ENCODE results near the gene ATG101.

DNA sequence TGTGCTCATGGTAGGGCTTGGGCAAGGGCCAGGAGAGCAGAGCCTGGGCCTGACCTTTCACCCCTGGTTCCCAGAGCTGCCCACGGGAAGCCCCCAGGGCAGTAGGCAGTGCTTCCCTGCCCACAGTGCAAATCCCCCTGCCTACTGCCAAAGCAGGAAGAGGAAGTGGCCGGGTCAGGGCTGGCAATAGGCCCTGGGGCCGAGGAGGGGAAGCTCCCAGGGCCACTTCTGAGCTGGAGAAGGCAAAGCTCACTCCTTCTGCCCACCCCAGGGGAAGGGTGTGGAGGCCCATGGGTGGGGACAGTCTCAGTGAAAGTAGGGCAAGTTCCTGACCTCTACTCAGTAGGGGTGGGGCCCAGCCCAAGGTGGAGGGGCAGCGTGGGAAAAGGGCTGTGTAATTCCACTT lies 24.0 kb upstream of the ATG101 start:
- TF ChIP-seq ZFP30 (CRISPR knock-in tag; IDR thresholded peaks at IDR 0.05) (no peak), TOX (CRISPR knock-in tag; IDR thresholded peaks at IDR 0.05; ENCODE audit: borderline replicate concordance) (no peak), TCF4 (CRISPR knock-in tag; IDR thresholded peaks at IDR 0.05; ENCODE audit: borderline replicate concordance) (no peak), ISL1 (CRISPR knock-in tag; IDR thresholded peaks at IDR 0.05) (no peak)
